ENCODE data around the gene SRRM4. TPM values are rescaled to one million over a fixed set of nuclear protein-coding genes. Genes with fewer than 3 reads are reported as not detected.

Gene SRRM4
- polyA plus RNA-seq, 1 experiment = not detected

- POLR2A ChIA-PET = no interaction called here
- Histone ChIP-seq H3K27me3 (ENCODE audit: control insufficient read depth, insufficient read depth, low read length) (no peaks in the 10 kb centered on the region), H3K36me3 (ENCODE audit: control insufficient read depth, insufficient read depth, low read length) (no peaks in the 10 kb centered on the region), H3K4me3 (ENCODE audit: low read depth, low read length) (peak overlapping the region; percentile 44)
- CTCF ChIA-PET = interaction anchor here (0.7 to 1.4 kb wide), 4 partner anchors 11 to 802 kb away, joined by 3 to 5 read pairs (median 4); no protein-coding TSS in a partner anchor
- no peak for DNase-seq (ENCODE audit: low read depth)
- TF ChIP-seq, protein P1, sequence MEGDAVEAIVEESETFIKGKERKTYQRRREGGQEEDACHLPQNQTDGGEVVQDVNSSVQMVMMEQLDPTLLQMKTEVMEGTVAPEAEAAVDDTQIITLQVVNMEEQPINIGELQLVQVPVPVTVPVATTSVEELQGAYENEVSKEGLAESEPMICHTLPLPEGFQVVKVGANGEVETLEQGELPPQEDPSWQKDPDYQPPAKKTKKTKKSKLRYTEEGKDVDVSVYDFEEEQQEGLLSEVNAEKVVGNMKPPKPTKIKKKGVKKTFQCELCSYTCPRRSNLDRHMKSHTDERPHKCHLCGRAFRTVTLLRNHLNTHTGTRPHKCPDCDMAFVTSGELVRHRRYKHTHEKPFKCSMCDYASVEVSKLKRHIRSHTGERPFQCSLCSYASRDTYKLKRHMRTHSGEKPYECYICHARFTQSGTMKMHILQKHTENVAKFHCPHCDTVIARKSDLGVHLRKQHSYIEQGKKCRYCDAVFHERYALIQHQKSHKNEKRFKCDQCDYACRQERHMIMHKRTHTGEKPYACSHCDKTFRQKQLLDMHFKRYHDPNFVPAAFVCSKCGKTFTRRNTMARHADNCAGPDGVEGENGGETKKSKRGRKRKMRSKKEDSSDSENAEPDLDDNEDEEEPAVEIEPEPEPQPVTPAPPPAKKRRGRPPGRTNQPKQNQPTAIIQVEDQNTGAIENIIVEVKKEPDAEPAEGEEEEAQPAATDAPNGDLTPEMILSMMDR (IDR thresholded peaks at IDR 0.05; ENCODE audit: insufficient read depth, low read depth, low read length) = no peak
These were observed 198.1 kb downstream of the SRRM4 start for GRCh38 chr12:119179335-119180021.

- POLR2A ChIA-PET = no interaction called here
- H3K4me3 ChIP-seq (ENCODE audit: low read depth, low read length) = peak overlapping the region; percentile 44
- TF ChIP-seq, protein P1 (IDR thresholded peaks at IDR 0.05; ENCODE audit: insufficient read depth, low read depth, low read length) = no peak
- no peak for DNase-seq (ENCODE audit: low read depth)
- H3K27me3 ChIP-seq (ENCODE audit: control insufficient read depth, insufficient read depth, low read length) = no peaks in the 10 kb centered on the region
- CTCF ChIA-PET = interaction anchor here (0.7 kb wide), 1 partner anchor 15 kb away, joined by 4 read pairs; no protein-coding TSS in a partner anchor
- H3K36me3 ChIP-seq (ENCODE audit: control insufficient read depth, insufficient read depth, low read length) = no peaks in the 10 kb centered on the region
These were observed 199.2 kb downstream of the SRRM4 start for GRCh38 chr12:119180380-119181040.

GRCh38 chr12:119181202-119181601, 199.9 kb downstream of the SRRM4 start:
- POLR2A ChIA-PET = no interaction called here
- no peak overlapping the region for H3K4me3 ChIP-seq (ENCODE audit: low read depth, low read length)
- TF ChIP-seq, protein P1 (IDR thresholded peaks at IDR 0.05; ENCODE audit: insufficient read depth, low read depth, low read length) = no peak

DNA sequence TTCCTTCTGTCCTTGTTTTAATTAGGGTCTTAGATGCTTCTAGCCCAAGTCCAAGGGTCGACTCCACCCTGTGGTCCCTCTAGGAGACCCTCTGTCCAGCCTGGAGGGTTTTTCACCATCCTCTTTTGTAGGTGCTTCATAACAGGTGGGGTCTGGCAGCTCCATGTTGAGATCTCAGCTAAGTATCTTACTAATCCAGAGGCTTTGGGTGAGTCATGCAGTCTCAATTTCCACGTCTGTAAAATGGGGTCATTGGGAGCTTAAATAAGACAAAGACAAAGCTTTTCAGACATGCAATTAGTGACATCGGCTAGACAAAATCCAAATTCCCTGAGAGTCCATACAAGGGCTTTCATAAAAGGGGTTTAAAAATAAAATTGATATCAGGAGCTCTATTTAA, 200.6 kb downstream of the SRRM4 start:
- CTCF ChIA-PET = no interaction called here
- Histone ChIP-seq H3K4me3 (ENCODE audit: low read depth, low read length) (no peak overlapping the region), H3K27me3 (ENCODE audit: control insufficient read depth, insufficient read depth, low read length) (no peaks in the 10 kb centered on the region), H3K36me3 (ENCODE audit: control insufficient read depth, insufficient read depth, low read length) (no peaks in the 10 kb centered on the region; the same call in 1 of the 2 replicates)
- DNase-seq (ENCODE audit: low read depth) = no peak
- TF ChIP-seq, protein P1 (IDR thresholded peaks at IDR 0.05; ENCODE audit: insufficient read depth, low read depth, low read length) = no peak
- POLR2A ChIA-PET = no interaction called here

More at GRCh38 chr12:119181202-119181601, 199.9 kb downstream of the SRRM4 start:
- CTCF ChIA-PET = no interaction called here
- Histone ChIP-seq H3K27me3 (ENCODE audit: control insufficient read depth, insufficient read depth, low read length) (no peaks in the 10 kb centered on the region), H3K36me3 (ENCODE audit: control insufficient read depth, insufficient read depth, low read length) (no peaks in the 10 kb centered on the region)
- no peak for DNase-seq (ENCODE audit: low read depth)

DNA sequence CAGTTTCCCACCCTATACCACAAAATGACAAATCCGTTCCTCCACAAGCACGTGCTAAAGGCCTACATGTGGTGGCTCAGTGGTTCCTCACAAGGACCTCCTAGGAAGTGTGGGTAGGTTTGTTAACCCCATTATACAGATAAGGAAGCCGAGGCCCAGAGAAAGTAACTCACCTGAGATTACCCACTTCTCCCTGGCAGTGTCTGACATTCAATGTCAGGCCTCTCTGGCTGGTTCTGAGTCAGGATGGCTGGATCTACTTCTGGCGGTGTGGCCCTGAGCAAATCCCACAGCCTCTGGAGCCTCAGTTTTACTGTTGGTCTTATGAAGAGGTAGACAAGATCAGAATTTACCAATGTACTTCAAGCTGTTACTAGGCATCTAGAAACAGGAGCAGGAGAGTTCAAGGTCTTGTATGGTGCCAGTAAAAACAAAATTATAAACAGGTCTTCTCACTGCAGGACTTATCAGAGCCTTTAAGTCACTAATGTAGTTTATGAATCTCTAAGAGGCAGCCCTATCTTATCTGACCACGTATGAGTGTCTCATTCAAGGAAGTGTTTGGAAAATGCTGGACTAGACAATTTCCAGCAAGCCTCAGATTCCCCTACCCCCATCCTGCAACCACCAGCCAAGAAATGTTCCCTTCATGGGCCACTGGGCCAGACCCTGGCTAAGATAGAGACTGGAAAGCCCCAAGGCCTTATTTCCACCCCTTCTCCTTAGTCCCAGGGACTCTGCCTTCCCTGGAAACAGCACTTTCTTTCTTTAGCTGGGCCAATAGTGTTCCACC, 201.6 kb downstream of the SRRM4 start:
- Histone ChIP-seq H3K4me3 (ENCODE audit: low read depth, low read length) (no peak overlapping the region), H3K27me3 (ENCODE audit: control insufficient read depth, insufficient read depth, low read length) (no peaks in the 10 kb centered on the region), H3K36me3 (ENCODE audit: control insufficient read depth, insufficient read depth, low read length) (peaks cover under 1% of the 10 kb centered on the region; the same call in 1 of the 2 replicates)
- ChIA-PET POLR2A (no interaction called here), CTCF (no interaction called here)
- TF ChIP-seq, protein P1 (IDR thresholded peaks at IDR 0.05; ENCODE audit: insufficient read depth, low read depth, low read length) = no peak
- no peak for DNase-seq (ENCODE audit: low read depth)

Measured in BJ (cell line).